Activated CD4-positive, alpha-beta T cell treated with anti-CD3 and anti-CD28 coated beads, Interleukin-2, amount 10 ng/mL, durations not matched to agents 7 days and 5 days (primary cell): ENCODE results near the gene HYAL1. TPM values are rescaled to one million over a fixed set of nuclear protein-coding genes. Genes with fewer than 3 reads are reported as not detected.

ENCODE experiments used
- CTCF ChIA-PET: fragments of 350-600 bp; sonication (Branson Sonifier 250); formaldehyde crosslinking; loops from one replicate; lab custom pipeline; 2021; ENCODE audit warnings: antibody characterized with exemption; lab: Charles Lee
- POLR2A ChIA-PET: fragments of 350-600 bp; sonication (Branson Sonifier 250); formaldehyde crosslinking; loops from one replicate; lab custom pipeline; 2021; ENCODE audit warnings: antibody characterized with exemption; lab: Charles Lee
- DNase-seq: peaks from one replicate; pipeline ENCODE4 v3.0.0-alpha.2; 2020
- H3K27ac Mint-ChIP-seq: one replicate; pipeline ENCODE4 v1.8.0; 2021; ENCODE audit warnings: mild to moderate bottlenecking, moderate library complexity, mixed read lengths
- H3K27me3 Mint-ChIP-seq: one replicate; pipeline ENCODE4 v1.8.0; 2021; ENCODE audit warnings: mixed read lengths
- H3K36me3 Mint-ChIP-seq: one replicate; pipeline ENCODE4 v1.8.0; 2021; ENCODE audit warnings: low read depth, mixed read lengths
- H3K4me1 Mint-ChIP-seq: one replicate; pipeline ENCODE4 v1.8.0; 2021; ENCODE audit warnings: mixed read lengths
- H3K4me3 Mint-ChIP-seq: one replicate; pipeline ENCODE4 v1.8.0; 2021; ENCODE audit warnings: mild to moderate bottlenecking, moderate library complexity, mixed read lengths
- H3K9me3 Mint-ChIP-seq: one replicate; pipeline ENCODE4 v1.8.0; 2021; ENCODE audit warnings: mixed read lengths
- total RNA-seq, 2 experiments: library from RNA; stranded (reverse); gene quantifications; one replicate each; pipeline ENCODE4 v1.2.3, GENCODE V29; 2021

Gene HYAL1
- under 1 TPM in 1 of 2 experiments, not detected in 1; 0.07 TPM for total RNA-seq

- peaks cover 18% of the 10 kb centered on the region for H3K4me1 Mint-ChIP-seq
- CTCF ChIA-PET = interaction anchor here (0.7 to 1.1 kb wide), 3 partner anchors 14 to 51 kb away, joined by 3 to 4 read pairs (median 4); no protein-coding TSS in a partner anchor
- H3K9me3 Mint-ChIP-seq = no peaks in the 10 kb centered on the region
- POLR2A ChIA-PET = no interaction called here
- no peaks in the 10 kb centered on the region for H3K27me3 Mint-ChIP-seq
- H3K4me3 Mint-ChIP-seq = no peak within 1 kb of the TSS
- no peak for DNase-seq
- H3K36me3 Mint-ChIP-seq = no peaks in the 10 kb centered on the region
- H3K27ac Mint-ChIP-seq = peak within 1 kb of the TSS; percentile 41
Observed at GRCh38 chr3:50303013-50303815, at the start of gene HYAL1. HYAL1 (minus strand) TSS chr3:50303574; CDS start chr3:50302956, 618 bp downstream.

DNA sequence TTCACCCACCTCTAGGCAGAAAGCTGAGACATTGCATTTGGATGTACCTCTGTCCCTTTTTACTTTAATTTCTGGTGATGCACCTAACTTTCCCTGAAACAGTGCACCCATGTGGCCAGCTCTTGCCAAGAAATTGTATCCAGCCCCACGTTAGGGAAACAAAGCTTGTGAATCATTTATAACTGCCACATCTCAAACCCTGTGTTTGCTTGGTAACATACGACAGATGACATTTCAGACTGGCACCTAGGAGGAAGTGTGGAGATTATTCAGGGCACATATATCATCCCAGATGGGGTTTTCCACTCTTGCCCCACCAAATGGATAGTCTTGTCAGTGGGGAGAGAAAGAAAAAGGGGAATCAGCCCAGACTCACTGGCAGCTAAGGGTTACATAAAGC lies 49.4 kb upstream of the HYAL1 start:
- DNase-seq = peak; percentile 25
- H3K27ac Mint-ChIP-seq = no peak overlapping the region
- peaks cover 33% of the 10 kb centered on the region for H3K36me3 Mint-ChIP-seq
- POLR2A ChIA-PET = no interaction called here
- H3K4me1 Mint-ChIP-seq = peaks cover 64% of the 10 kb centered on the region
- CTCF ChIA-PET = interaction anchor here (0.6 to 1.4 kb wide), 6 partner anchors 8 to 1806 kb away, joined by 3 to 6 read pairs (median 4); partner anchors contain the start of genes C3orf18 and ZMYND10
- H3K9me3 Mint-ChIP-seq = no peaks in the 10 kb centered on the region
- H3K4me3 Mint-ChIP-seq = no peak overlapping the region
- no peaks in the 10 kb centered on the region for H3K27me3 Mint-ChIP-seq

GRCh38 chr3:50351323-50351697 lies 47.9 kb upstream of the HYAL1 start:
- DNase-seq = no peak
- Mint-ChIP-seq H3K9me3 (no peaks in the 10 kb centered on the region), H3K4me3 (peak overlapping the region; percentile 94), H3K36me3 (peaks cover 35% of the 10 kb centered on the region), H3K27me3 (no peaks in the 10 kb centered on the region), H3K4me1 (peaks cover 61% of the 10 kb centered on the region), H3K27ac (peak overlapping the region; percentile 98)
- CTCF ChIA-PET = interaction anchor here (1.1 to 7.2 kb wide), 4 partner anchors 8 to 105 kb away, joined by 3 to 76 read pairs (median 3); partner anchors contain the start of gene TMEM115
- POLR2A ChIA-PET = interaction anchor here (1.4 kb wide), 1 partner anchor 52 kb away, joined by 3 read pairs; the partner anchor contains the start of genes HYAL3 and NAA80

GRCh38 chr3:50350527-50351322 lies 47.4 kb upstream of the HYAL1 start, which contains the start of the genes CYB561D2 and NPRL2:
CYB561D2 (plus strand) TSS chr3:50350862; CDS start chr3:50351434, 572 bp downstream.
NPRL2 (minus strand) TSS chr3:50350775; CDS start chr3:50350652, 123 bp downstream.
- Mint-ChIP-seq H3K4me3 (peak within 1 kb of the TSS; percentile 94), H3K27ac (peak within 1 kb of the TSS; percentile 98), H3K27me3 (no peaks in the 10 kb centered on the region), H3K4me1 (peaks cover 60% of the 10 kb centered on the region), H3K9me3 (no peaks in the 10 kb centered on the region), H3K36me3 (peaks cover 31% of the 10 kb centered on the region)
- ChIA-PET POLR2A (interaction anchor here (0.7 to 1.5 kb wide), 8 partner anchors 9 to 217 kb away, joined by 3 to 11 read pairs (median 4); partner anchors contain the start of genes C3orf18, HYAL3, NAA80 and RASSF1), CTCF (interaction anchor here (0.6 to 7.2 kb wide), 9 partner anchors 9 to 1282 kb away, joined by 3 to 76 read pairs (median 3); partner anchors contain the start of genes RASSF1 and TMEM115)
- peak; percentile 99 for DNase-seq

- POLR2A ChIA-PET = interaction anchor here (0.5 to 1.5 kb wide), 9 partner anchors 9 to 256 kb away, joined by 3 to 11 read pairs (median 3); partner anchors contain the start of genes C3orf18, HYAL3, NAA80 and RASSF1
- CTCF ChIA-PET = interaction anchor here (0.6 to 7.2 kb wide), 9 partner anchors 9 to 638 kb away, joined by 3 to 76 read pairs (median 3); partner anchors contain the start of gene RASSF1
- Mint-ChIP-seq H3K4me1 (peaks cover 62% of the 10 kb centered on the region), H3K36me3 (peaks cover 31% of the 10 kb centered on the region), H3K27me3 (no peaks in the 10 kb centered on the region), H3K4me3 (peak overlapping the region; percentile 94), H3K27ac (peak overlapping the region; percentile 98), H3K9me3 (no peaks in the 10 kb centered on the region)
- no peak for DNase-seq
Observed at GRCh38 chr3:50350213-50350526, 46.8 kb upstream of the HYAL1 start.

DNA sequence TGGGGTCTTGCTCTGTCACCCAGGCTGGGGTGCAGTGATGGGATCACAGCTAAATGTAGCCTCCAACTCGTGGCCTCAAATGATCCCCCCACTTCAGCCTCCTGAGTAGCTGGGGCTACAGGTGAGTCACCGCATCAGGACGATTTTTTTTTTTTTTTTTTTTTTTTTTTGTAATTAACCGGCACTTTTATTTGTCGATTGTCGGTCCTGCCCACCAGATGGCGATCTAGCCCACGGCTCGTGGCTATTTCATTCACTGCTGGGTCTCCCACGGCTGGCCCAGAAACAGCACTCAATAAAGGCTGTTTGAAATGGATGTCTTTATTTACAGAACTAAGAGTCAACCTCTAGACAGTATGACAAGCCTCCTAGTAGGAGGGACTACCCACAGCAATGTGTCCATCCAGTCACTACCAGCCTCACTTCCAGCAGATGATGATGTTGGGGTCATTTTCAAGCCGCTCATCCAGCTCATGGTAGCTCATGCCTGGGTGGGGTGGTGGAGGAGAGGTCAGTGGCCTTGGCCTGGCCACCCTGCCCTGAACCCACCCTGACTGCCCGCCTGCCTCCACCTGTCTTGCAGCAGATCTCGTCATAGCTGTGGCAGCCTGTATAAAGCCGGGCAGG lies 43.9 kb upstream of the HYAL1 start:
- H3K36me3 Mint-ChIP-seq = peaks cover 23% of the 10 kb centered on the region
- no peak overlapping the region for H3K4me3 Mint-ChIP-seq
- H3K9me3 Mint-ChIP-seq = no peaks in the 10 kb centered on the region
- peak; percentile 81 for DNase-seq
- ChIA-PET CTCF (interaction anchor here (0.6 to 7.2 kb wide), 16 partner anchors 9 to 320 kb away, joined by 3 to 76 read pairs (median 4); partner anchors contain the start of gene C3orf18), POLR2A (no interaction called here)
- H3K27ac Mint-ChIP-seq = peak overlapping the region; percentile 60
- H3K27me3 Mint-ChIP-seq = no peaks in the 10 kb centered on the region
- H3K4me1 Mint-ChIP-seq = peaks cover 66% of the 10 kb centered on the region

DNA sequence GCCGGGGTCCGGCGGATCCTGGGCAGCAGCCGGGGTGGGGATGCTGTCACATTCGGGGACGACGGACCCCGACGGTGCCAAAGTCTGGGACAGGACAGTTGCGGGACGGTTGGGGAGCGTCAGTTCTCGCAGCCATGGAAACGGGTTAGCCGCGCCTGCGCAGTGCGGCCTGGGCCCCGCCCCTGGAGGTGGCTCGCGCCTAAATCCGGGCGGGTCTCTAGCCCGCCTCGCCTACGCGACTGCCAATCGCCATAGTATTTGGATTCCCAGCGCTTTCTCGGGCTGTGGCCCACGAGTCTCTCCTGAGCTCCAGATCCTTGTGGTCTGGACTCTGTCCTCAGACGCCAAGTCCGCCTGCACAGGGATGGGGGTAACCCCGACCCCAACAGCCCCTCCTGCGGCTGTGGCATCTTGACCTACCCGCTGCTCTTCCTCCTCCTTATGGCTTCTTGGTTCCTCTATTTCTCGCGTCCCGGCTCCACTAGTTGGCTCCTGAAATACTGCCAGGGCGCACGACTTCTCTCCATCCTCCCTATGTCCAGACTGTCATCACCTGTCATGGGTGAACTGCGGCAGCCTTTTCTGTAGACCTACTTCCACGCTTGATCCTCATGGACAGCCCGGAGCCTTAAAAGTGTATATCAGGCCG lies 42.3 kb upstream of the HYAL1 start, which contains the start of gene ZMYND10:
ZMYND10 (minus strand) TSS at position 147 of the 649 bp plus-strand sequence. CDS start 153 bp downstream, outside the sequence.
- peaks cover 68% of the 10 kb centered on the region for H3K4me1 Mint-ChIP-seq
- H3K9me3 Mint-ChIP-seq = no peaks in the 10 kb centered on the region
- peak; percentile 84 for DNase-seq
- no peaks in the 10 kb centered on the region for H3K27me3 Mint-ChIP-seq
- ChIA-PET POLR2A (interaction anchor here (0.6 kb wide), 1 partner anchor 24 kb away, joined by 3 read pairs; no protein-coding TSS in a partner anchor), CTCF (interaction anchor here (0.6 to 7.2 kb wide), 5 partner anchors 8 to 29 kb away, joined by 3 to 76 read pairs (median 5); no protein-coding TSS in a partner anchor)
- H3K27ac Mint-ChIP-seq = peak within 1 kb of the TSS; percentile 62
- peaks cover 20% of the 10 kb centered on the region for H3K36me3 Mint-ChIP-seq
- H3K4me3 Mint-ChIP-seq = peak within 1 kb of the TSS; percentile 63

- ChIA-PET POLR2A (no interaction called here), CTCF (interaction anchor here (1.7 to 7.2 kb wide), 4 partner anchors 8 to 21 kb away, joined by 5 to 76 read pairs (median 6); no protein-coding TSS in a partner anchor)
- no peaks in the 10 kb centered on the region for H3K9me3 Mint-ChIP-seq
- no peak overlapping the region for H3K4me3 Mint-ChIP-seq
- H3K27ac Mint-ChIP-seq = peak overlapping the region; percentile 50
- DNase-seq = no peak
- no peaks in the 10 kb centered on the region for H3K27me3 Mint-ChIP-seq
- peaks cover 19% of the 10 kb centered on the region for H3K36me3 Mint-ChIP-seq
- H3K4me1 Mint-ChIP-seq = peaks cover 62% of the 10 kb centered on the region
Observed at GRCh38 chr3:50345008-50345407, 41.6 kb upstream of the HYAL1 start.

GRCh38 chr3:50342813-50343633 lies 39.6 kb upstream of the HYAL1 start:
- no peaks in the 10 kb centered on the region for H3K27me3 Mint-ChIP-seq
- POLR2A ChIA-PET = interaction anchor here (0.6 kb wide), 1 partner anchor 14 kb away, joined by 3 read pairs; no protein-coding TSS in a partner anchor
- H3K36me3 Mint-ChIP-seq = peaks cover 28% of the 10 kb centered on the region
- CTCF ChIA-PET = interaction anchor here (1.8 kb wide), 2 partner anchors 15 to 19 kb away, joined by 5 to 7 read pairs; partner anchors contain the start of gene TUSC2
- H3K9me3 Mint-ChIP-seq = no peaks in the 10 kb centered on the region
- DNase-seq = no peak
- peaks cover 60% of the 10 kb centered on the region for H3K4me1 Mint-ChIP-seq
- no peak overlapping the region for H3K4me3 Mint-ChIP-seq
- H3K27ac Mint-ChIP-seq = peak overlapping the region; percentile 80

DNA sequence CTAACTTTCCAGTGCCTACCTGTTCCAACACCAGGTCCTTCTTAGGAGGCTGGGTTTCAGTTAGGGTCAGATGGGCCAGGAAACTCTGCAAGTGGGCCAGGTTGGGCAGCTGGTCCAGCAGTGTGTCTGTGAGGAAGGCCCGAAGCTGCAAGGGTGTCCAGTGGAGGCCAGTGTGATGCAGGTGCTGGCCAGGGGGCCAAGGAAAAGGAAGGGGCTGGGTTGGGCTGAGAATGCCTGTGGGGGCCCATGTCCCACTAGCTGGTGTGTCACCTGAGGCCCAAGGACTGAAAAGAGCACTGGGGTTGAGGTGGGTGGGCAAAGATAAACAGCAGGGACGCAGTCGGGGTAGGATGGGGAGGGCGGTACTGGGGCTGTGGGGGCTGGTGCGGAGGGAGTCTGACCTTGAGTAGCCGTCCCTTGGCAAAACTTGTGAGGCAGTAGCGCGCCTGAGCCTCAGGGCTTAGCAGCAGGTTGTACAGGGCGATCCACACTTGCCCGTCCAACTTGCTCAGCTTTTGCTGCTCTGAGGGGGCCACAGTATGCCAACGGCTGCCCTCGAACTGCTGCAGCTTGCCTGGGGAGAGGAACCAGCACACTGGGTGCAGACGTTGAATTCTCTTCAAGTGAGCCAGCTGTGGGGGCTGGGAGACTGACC lies 38.7 kb upstream of the HYAL1 start:
- H3K4me3 Mint-ChIP-seq = no peak overlapping the region
- POLR2A ChIA-PET = interaction anchor here (0.6 to 2.2 kb wide), 2 partner anchors 8 to 15 kb away, joined by 3 to 11 read pairs; partner anchors contain the start of genes CYB561D2 and NPRL2

More for the DNA sequence above, 38.7 kb upstream of the HYAL1 start:
- Mint-ChIP-seq H3K9me3 (no peaks in the 10 kb centered on the region), H3K27ac (peak overlapping the region; percentile 95), H3K36me3 (peaks cover 27% of the 10 kb centered on the region), H3K27me3 (no peaks in the 10 kb centered on the region), H3K4me1 (peaks cover 52% of the 10 kb centered on the region)
- DNase-seq = no peak
- CTCF ChIA-PET = interaction anchor here (0.6 to 2.3 kb wide), 3 partner anchors 8 to 60 kb away, joined by 3 to 13 read pairs (median 3); partner anchors contain the start of genes CYB561D2 and NPRL2
